ENCODE results near the gene ATP2B3. TPM values are rescaled to one million over a fixed set of nuclear protein-coding genes. Genes with fewer than 3 reads are reported as not detected.
A peak's percentile ranks its signal among the peaks of the same experiment; 100 is the strongest.

The ATP2B3 gene
- total RNA-seq, 4 donors from 2014 or later = 0.13 to 0.37 (median 0.31) TPM; not detected in 1

GRCh38 chrX:153495362-153495751, 22.1 kb upstream of the ATP2B3 start:
- H3K36me3 ChIP-seq = no peaks in the 10 kb centered on the region
- peaks cover 9% of the 10 kb centered on the region for H3K27me3 ChIP-seq
- 4 to 90% methylated on average over 2 to 4 of the region's 17 CpGs for WGBS, 2 donors (ENCODE audit: low coverage in 1 of 2)
- peak overlapping the region in 3 of 4 donors; percentile 45 to 68 (median 67) for H3K27ac ChIP-seq
- peak; percentile 45 for ATAC-seq
- peaks cover 0 to 33% (median 0%) of the 10 kb centered on the region in 3 donors for H3K4me1 ChIP-seq
- TF ChIP-seq POLR2AphosphoS5 (IDR thresholded peaks at IDR 0.05) (no peak), POLR2A (IDR thresholded peaks at IDR 0.05) (no peak), EP300 (IDR thresholded peaks at IDR 0.05) (no peak), CTCF (IDR thresholded peaks at IDR 0.05) (no peak)
- no peaks in the 10 kb centered on the region for H3K9me3 ChIP-seq
- H3K4me3 ChIP-seq = peak overlapping the region; percentile 10 to 38

GRCh38 chrX:153495903-153496589, 21.4 kb upstream of the ATP2B3 start:
- Histone ChIP-seq H3K27ac (peak overlapping the region in 2 of 4 donors; percentile 14 to 67), H3K27me3 (peaks cover 9% of the 10 kb centered on the region), H3K4me1 (peaks cover 0 to 37% (median 0%) of the 10 kb centered on the region in 3 donors), H3K4me3 (peak overlapping the region in 1 of 2 donors; percentile 38), H3K36me3 (no peaks in the 10 kb centered on the region), H3K9me3 (no peaks in the 10 kb centered on the region)
- no peak for ATAC-seq
- TF ChIP-seq POLR2AphosphoS5 (IDR thresholded peaks at IDR 0.05) (no peak), CTCF (IDR thresholded peaks at IDR 0.05) (no peak), EP300 (IDR thresholded peaks at IDR 0.05) (no peak), POLR2A (IDR thresholded peaks at IDR 0.05) (no peak)
- no CpG with 5 or more reads among the region's 18 CpGs for WGBS, 2 donors (ENCODE audit: low coverage in 1 of 2)

- H3K36me3 ChIP-seq = no peaks in the 10 kb centered on the region
- H3K9me3 ChIP-seq = no peaks in the 10 kb centered on the region
- H3K27me3 ChIP-seq = peaks cover 9% of the 10 kb centered on the region
- no peak for ATAC-seq
- H3K4me3 ChIP-seq = peak overlapping the region in 1 of 2 donors; percentile 38
- H3K27ac ChIP-seq = peak overlapping the region in 2 of 4 donors; percentile 14 to 22
- 83% methylated on average over 3 of the region's 8 CpGs; no CpG with 5 or more reads in 1 of the 2 donors for WGBS, 2 donors (ENCODE audit: low coverage in 1 of 2)
- peaks cover 0 to 37% (median 0%) of the 10 kb centered on the region in 3 donors for H3K4me1 ChIP-seq
- TF ChIP-seq EP300 (IDR thresholded peaks at IDR 0.05) (no peak), POLR2AphosphoS5 (IDR thresholded peaks at IDR 0.05) (no peak), CTCF (IDR thresholded peaks at IDR 0.05) (no peak), POLR2A (IDR thresholded peaks at IDR 0.05) (no peak)
These were observed 20.9 kb upstream of the ATP2B3 start for GRCh38 chrX:153496590-153496959.

GRCh38 chrX:153498453-153498852, 19.0 kb upstream of the ATP2B3 start:
- H3K4me1 ChIP-seq = peaks cover 0 to 37% (median 0%) of the 10 kb centered on the region in 3 donors
- H3K4me3 ChIP-seq = no peak overlapping the region
- TF ChIP-seq POLR2AphosphoS5 (IDR thresholded peaks at IDR 0.05) (no peak), EP300 (IDR thresholded peaks at IDR 0.05) (no peak), CTCF (IDR thresholded peaks at IDR 0.05) (no peak), POLR2A (IDR thresholded peaks at IDR 0.05) (no peak)
- H3K9me3 ChIP-seq = no peaks in the 10 kb centered on the region
- no peaks in the 10 kb centered on the region for H3K36me3 ChIP-seq
- WGBS, 2 donors (ENCODE audit: low coverage in 1 of 2) = no CpG with 5 or more reads among the region's 7 CpGs
- H3K27me3 ChIP-seq = peaks cover 9% of the 10 kb centered on the region
- ATAC-seq = no peak
- no peak overlapping the region for H3K27ac ChIP-seq

- no peak for ATAC-seq
- Histone ChIP-seq H3K27me3 (peaks cover 9% of the 10 kb centered on the region), H3K36me3 (no peaks in the 10 kb centered on the region), H3K4me1 (peaks cover 0 to 32% (median 0%) of the 10 kb centered on the region in 3 donors), H3K27ac (no peak overlapping the region), H3K9me3 (no peaks in the 10 kb centered on the region), H3K4me3 (no peak overlapping the region)
- TF ChIP-seq POLR2A (IDR thresholded peaks at IDR 0.05) (no peak), POLR2AphosphoS5 (IDR thresholded peaks at IDR 0.05) (no peak), EP300 (IDR thresholded peaks at IDR 0.05) (no peak), CTCF (IDR thresholded peaks at IDR 0.05) (no peak)
- WGBS, 2 donors (ENCODE audit: low coverage in 1 of 2) = no CpG with 5 or more reads among the region's 15 CpGs
These were observed 18.1 kb upstream of the ATP2B3 start for GRCh38 chrX:153499341-153499740.
